Left ventricle myocardium superior (tissue), 1 donor: ENCODE data around the gene WWC1. TPM values are rescaled to one million over a fixed set of nuclear protein-coding genes. Genes with fewer than 3 reads are reported as not detected.

Experiments
- ATAC-seq: fragments of 200-7000 bp; cut with Tn5 transposase; one replicate; pipeline ENCODE4 v1.9.1; 2020; ENCODE audit warnings: mild to moderate bottlenecking, moderate library complexity
- DNase-seq: peaks from one replicate; pipeline ENCODE4 v3.0.0-alpha.2; 2020
- intact Hi-C: fragments of 100-400 bp; cut with micrococcal nuclease; formaldehyde crosslinking; loops from one replicate; pipeline ENCODE4 v1.11.0; 2022
- total RNA-seq: library from RNA; stranded (reverse); fragmentation: NEBNext Ultra II Directional; extraction: Animal tissue kit (Norgen Biotek cat#: 25700); gene quantifications from one replicate; pipeline ENCODE4 v1.2.1, GENCODE V29; 2021
- donor health status: DM: no; HTN: yes; CAD: no; lungs with severe emphysema.

Gene WWC1
- total RNA-seq, 1 donor from 2014 or later: 4.3 TPM

- ATAC-seq: no peak
- no peak for DNase-seq
- intact Hi-C loops: no loop called here
Measured at GRCh38 chr5:168378741-168379140, 87.3 kb downstream of the WWC1 start.

GRCh38 chr5:168382421-168382820, 91.0 kb downstream of the WWC1 start:
- no peak for ATAC-seq
- intact Hi-C loops: no loop called here
- no peak for DNase-seq

GRCh38 chr5:168390491-168390890, 99.0 kb downstream of the WWC1 start:
- ATAC-seq (no peak), DNase-seq (no peak)
- intact Hi-C loops: no loop called here

DNA sequence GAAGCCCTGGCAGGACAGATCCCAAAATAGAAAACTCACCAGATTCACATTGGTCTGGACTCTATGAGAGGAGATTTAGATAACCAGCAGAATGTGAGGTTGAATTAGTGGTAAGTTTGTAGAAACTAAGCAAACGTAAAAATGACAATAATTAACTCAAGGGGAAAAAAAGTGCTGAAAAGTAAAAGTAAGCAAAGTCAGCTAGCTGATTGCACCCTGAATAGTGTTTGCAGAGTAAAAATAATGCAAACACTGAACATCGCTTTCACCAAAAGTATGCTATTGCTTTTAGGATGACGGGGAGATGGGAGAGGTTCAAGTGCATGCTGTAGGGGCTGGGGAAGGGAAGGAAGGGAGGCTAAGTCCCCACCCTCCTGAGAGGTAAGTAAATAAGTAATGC, 102.3 kb downstream of the WWC1 start:
- DNase-seq (no peak), ATAC-seq (no peak)
- intact Hi-C loops: no loop called here

DNA sequence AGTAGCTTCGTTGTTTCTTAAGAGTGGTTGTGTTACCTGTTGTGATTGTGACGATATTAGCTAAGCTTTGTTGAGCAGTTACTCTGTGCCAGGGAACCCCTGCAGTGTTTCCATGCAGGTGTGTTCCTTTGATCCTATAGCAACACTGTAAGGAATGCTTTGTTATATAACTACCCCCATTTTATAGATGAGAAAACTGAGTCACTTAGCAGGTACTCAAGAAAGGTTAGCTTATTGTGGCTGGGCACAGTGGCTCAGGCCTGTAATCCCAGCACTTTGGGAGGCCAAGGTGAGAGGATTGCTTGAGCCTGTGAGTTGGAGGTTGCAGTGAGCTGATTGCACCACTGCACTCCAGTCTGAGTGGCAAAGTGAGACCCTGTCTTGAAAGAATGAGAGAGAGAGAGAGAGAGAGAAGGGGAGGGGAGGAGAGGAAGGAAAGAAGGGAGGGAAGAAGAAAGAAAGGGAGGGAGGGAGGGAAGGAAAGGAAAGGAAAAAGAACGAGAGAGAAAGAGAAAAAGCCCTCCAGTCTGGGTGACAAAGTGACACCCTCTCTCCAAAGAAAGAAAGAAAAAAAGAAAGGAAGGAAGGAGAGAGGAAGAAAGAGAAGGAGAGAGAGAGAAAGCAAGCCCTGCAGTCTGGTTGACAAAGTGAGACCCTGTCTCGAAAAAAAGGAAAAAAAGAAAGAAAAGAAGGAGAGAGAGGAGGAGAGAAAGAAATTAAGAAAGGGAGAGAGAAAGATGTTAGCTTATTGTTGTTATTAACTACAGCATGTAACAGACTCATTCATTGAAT, 109.2 kb downstream of the WWC1 start:
- intact Hi-C loops: no loop called here
- ATAC-seq (no peak), DNase-seq (no peak)

DNA sequence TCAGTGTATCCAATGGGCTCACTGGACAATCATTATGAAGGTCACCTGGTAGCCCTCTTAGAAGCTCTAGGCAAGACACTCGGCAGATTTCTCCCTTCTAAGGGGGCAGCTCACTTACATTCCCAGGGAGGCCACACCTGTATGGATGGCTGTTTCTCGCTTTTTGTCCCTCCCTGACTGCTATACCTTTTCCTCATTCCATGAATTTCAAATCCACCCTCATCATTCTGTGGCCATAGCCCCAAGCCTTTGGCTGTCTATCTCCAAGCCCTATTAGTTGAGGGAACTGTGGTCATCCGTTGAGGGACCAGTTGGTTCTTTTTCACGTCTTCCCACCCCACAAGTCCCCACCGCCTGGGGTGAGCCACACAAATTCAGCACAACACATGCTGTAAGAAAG, 109.8 kb downstream of the WWC1 start:
- ATAC-seq (no peak), DNase-seq (no peak)
- intact Hi-C loops: no loop called here

- intact Hi-C loops: no loop called here
- ATAC-seq: no peak
- DNase-seq: no peak
Measured at GRCh38 chr5:168401880-168402279, 110.4 kb downstream of the WWC1 start.

- peak; percentile 54 for ATAC-seq
- intact Hi-C loops: no loop called here
Measured at GRCh38 chr5:168404365-168404764, 112.9 kb downstream of the WWC1 start.

DNA sequence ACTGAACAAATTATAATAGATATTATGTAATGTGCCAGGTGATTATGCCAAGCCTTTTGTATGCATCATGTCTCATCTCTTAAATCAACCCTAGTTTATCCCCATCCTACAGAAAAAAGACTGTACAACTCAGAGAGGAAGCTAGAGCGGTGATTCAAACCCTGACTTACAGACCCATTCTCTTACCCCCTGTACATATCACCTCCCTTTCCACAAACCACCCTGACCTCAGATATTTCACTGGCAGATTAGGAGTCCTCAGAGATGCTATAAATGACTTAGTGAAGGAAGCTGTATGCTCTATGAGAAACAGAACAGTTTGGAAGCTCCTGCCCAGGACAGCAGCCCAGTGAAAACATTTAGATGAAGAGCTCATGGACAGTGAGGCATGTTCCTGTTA, 115.8 kb downstream of the WWC1 start:
- ATAC-seq (no peak), DNase-seq (no peak)
- intact Hi-C loops: no loop called here

More at GRCh38 chr5:168404365-168404764, 112.9 kb downstream of the WWC1 start:
- no peak for DNase-seq

- intact Hi-C loops: no loop called here
- peak; percentile 65 for ATAC-seq
- no peak for DNase-seq
Measured at GRCh38 chr5:168408561-168409305, 117.3 kb downstream of the WWC1 start.

- DNase-seq: no peak
- peak; percentile 13 for ATAC-seq
- intact Hi-C loops: no loop called here
Measured at GRCh38 chr5:168409591-168410458, 118.4 kb downstream of the WWC1 start.

DNA sequence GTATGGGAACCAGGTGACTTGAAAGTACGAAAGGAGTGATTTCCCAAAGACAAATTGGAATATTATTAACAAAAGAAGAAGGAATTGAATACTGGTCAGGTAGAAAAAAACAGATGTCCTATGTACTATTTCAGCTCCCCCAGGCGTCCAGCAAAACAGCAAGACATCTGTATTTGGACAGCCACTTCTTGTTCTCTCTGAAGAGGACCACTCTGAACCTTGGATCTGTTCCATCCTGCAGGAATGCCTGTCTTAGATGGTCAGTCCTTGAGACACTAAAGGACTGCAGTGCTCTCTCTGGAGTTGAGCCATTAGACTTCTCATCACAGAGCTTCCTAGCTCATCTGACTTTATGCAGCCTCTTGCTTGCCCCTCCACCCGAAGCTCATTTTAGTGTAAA, 120.4 kb downstream of the WWC1 start:
- DNase-seq (no peak), ATAC-seq (no peak)
- intact Hi-C loops: no loop called here

- ATAC-seq: no peak
- DNase-seq: no peak
- intact Hi-C loops: no loop called here
Measured at GRCh38 chr5:168413062-168413461, 121.6 kb downstream of the WWC1 start.

GRCh38 chr5:168413596-168413995, 122.2 kb downstream of the WWC1 start:
- intact Hi-C loops: no loop called here
- no peak for ATAC-seq
- no peak for DNase-seq

GRCh38 chr5:168415401-168415800, 124.0 kb downstream of the WWC1 start:
- intact Hi-C loops: no loop called here
- no peak for ATAC-seq
- DNase-seq: no peak

DNA sequence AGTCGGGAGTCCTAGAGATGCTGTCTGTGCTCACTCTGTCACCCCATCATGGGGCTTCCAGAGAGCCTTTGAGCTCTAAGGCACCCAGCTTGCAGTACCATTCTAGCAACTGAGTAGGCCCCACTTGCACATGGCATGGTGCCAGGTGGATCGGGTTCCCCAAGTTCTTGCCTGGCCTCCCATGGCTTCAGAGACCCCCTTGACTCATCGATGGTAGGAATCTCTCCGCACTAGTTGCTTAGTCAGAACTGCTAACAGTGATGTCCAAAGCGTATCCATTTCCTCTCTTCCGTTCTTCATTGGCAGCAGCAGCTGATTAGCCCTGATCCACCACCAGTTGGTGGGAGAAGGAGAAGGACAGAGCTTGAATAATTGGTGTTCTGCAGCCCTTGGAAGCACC, 124.5 kb downstream of the WWC1 start:
- no peak for DNase-seq
- intact Hi-C loops: no loop called here
- ATAC-seq: no peak

DNA sequence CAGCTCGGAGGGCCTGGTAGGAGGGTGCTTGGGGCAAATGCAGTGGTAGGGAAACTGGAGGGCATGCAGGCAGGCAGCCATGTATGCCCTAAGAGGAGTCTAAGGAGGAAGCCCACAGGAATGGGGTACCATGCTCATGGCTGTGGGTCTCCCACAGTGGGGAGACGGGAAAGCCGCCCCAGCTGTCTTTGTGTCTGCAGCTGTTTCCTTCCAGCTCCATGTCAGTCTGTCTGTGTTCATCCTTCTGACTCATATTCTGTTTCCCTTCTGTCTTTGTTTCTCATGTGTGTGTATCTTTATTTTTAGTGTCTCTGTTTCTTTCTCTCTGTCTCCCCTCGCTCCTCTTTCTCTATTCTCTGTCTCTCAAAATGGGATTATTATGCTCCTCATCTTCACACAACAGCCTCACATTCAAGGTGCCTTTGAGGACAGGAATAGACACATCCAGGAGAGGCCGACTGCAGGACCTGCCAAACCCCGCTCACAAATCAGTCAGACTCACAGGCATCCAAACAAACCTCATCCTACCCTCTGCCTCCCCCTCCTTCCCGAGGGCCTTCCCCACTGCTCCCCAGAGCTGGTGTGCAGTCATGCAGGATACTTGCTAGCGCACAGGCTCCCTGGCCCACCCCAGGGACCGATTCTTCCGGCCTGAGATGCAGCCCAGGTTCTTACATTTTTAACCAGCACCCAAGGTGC, 126.4 kb downstream of the WWC1 start:
- ATAC-seq: peak; percentile 92
- intact Hi-C loops: no loop called here
- peak; percentile 37 for DNase-seq

DNA sequence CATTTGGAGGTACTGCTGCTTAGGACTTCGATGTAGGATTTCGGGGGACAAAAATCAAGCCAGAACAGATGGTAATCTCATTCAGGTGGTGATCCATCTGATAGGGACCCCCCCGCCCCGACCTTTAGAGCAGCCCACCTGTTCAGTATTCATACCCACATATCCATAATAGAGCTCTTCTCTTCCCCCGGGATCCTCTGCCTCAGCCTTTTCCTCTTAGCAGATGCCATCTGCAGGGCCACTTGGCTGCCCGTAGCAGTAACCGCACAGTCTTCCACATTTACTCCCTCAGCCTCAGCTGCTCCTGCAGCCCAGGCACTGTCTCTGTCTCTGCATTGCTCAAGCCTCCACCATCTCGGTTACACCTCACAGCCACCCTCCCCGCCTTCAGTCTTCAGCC, 129.0 kb downstream of the WWC1 start:
- no peak for ATAC-seq
- intact Hi-C loops: no loop called here
- DNase-seq: no peak

- ATAC-seq (no peak), DNase-seq (no peak)
- intact Hi-C loops: no loop called here
Measured at GRCh38 chr5:168422431-168422830, 131.0 kb downstream of the WWC1 start.
